Esophagus muscularis mucosa (tissue), 4 donors: ENCODE data around the gene EXOSC10. TPM values are rescaled to one million over a fixed set of nuclear protein-coding genes. Genes with fewer than 3 reads are reported as not detected.

ENCODE experiments used
- DNase-seq: peaks from one replicate; pipeline ENCODE4 v3.0.0-alpha.2; 2017; ENCODE audit errors: extremely low spot score
- H3K27ac ChIP-seq, 4 donors: fragments of 200-600 bp; sonication (generic); replicated peaks in 1 of 4; 1 replicate in 3 of 4; 2 replicates in 1 of 4; pipeline ENCODE4 v1.5.1; 2016 to 2019; ENCODE audit warnings: mild to moderate bottlenecking in 1 of 4
- H3K27me3 ChIP-seq, 4 donors: fragments of 200-600 bp; sonication (generic); one replicate each; pipeline versions ENCODE4 v1.5.1 to v1.6.0; 2016 to 2019
- H3K36me3 ChIP-seq, 4 donors: fragments of 200-600 bp; sonication (generic); one replicate each; pipeline ENCODE4 v1.5.1; 2016 to 2019
- H3K4me1 ChIP-seq, 4 donors: fragments of 200-600 bp; sonication (generic); one replicate each; pipeline ENCODE4 v1.5.1; 2016 to 2019
- H3K4me3 ChIP-seq, 4 donors: fragments of 200-600 bp; sonication (generic); 1 replicate in 2 of 4; 2 replicates in 2 of 4; pipeline ENCODE4 v1.5.1; 2016 to 2019; ENCODE audit warnings: mild to moderate bottlenecking in 4 of 4, moderate library complexity in 1 of 4
- H3K9me3 ChIP-seq, 4 donors: fragments of 200-600 bp; sonication (generic); 1 replicate in 3 of 4; 2 replicates in 1 of 4; pipeline ENCODE4 v1.5.1; 2016 to 2019
- EP300 ChIP-seq: sonication (generic); formaldehyde crosslinking; IDR thresholded peaks from one replicate; pipeline ENCODE4 v1.6.1; 2017; ENCODE audit warnings: antibody characterized with exemption
- POLR2A ChIP-seq: fragments of 450-650 bp; IDR thresholded peaks from one replicate; pipeline ENCODE4 v1.6.1; 2017; ENCODE audit warnings: antibody characterized with exemption, moderate library complexity, mild to moderate bottlenecking, low read depth
- POLR2AphosphoS5 ChIP-seq, 2 donors: sonication (generic); formaldehyde crosslinking; IDR thresholded peaks; one replicate each; pipeline ENCODE4 v1.6.1; 2017; ENCODE audit warnings: antibody characterized with exemption in 2 of 2
- WGBS: methylation state at CpG from one replicate; pipeline ENCODE4 v1.1.5; 2018; 5-methylcytosine and 5-hydroxymethylcytosine counted together
- intact Hi-C: fragments of 100-400 bp; cut with DNase I; formaldehyde crosslinking; loops from one replicate; pipeline ENCODE4 v1.15.1; 2023
- total RNA-seq, 4 donors: library from RNA; depleted of rRNA; stranded (reverse); fragments of >200 nt; gene quantifications; one replicate each; pipeline versions ENCODE4 v1.1.0 to v1.2.1, GENCODE V29; 2016
- TF ChIP-seq, protein P1 (sequence below), 3 experiments: fragments of 200-600 bp in 2 of 3; fragments of 450-650 bp in 1 of 3; sonication (generic) in 2 of 3; IDR thresholded peaks; one replicate each; pipeline ENCODE4 v1.5.1; 2017 to 2019; ENCODE audit warnings: antibody characterized with exemption in 3 of 3, mild to moderate bottlenecking in 2 of 3, moderate library complexity in 1 of 3

Gene EXOSC10
- total RNA-seq, 4 donors from 2014 or later: 33.2 to 49.4 (median 36.3) TPM

DNA sequence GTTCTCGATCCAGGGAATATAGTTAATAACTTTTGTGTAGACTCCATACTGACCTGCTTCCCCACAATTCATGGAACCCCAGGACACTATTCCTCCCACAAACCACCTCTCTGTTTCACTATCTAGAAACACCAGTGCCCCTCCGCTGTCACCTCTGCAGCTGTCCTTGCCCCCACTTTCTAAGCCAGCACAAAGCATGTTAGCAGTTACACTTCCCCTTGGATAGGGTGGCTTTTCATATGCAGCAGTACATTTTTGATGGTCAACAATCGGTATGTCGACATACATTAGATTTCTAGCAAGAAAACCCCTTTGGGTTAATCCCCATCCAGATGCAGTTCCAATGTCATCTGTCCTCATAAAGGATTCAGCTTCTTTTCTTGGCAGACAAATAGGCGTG is 72.8 kb downstream of the EXOSC10 start:
- no peak for DNase-seq
- intact Hi-C loops: no loop called here
- Histone ChIP-seq H3K36me3 (peaks cover 37 to 81% (median 70%) of the 10 kb centered on the region in 4 donors), H3K4me3 (no peak overlapping the region), H3K4me1 (peaks cover 0 to 3% (median 0%) of the 10 kb centered on the region in 4 donors), H3K9me3 (no peaks in the 10 kb centered on the region), H3K27ac (no peak overlapping the region), H3K27me3 (no peaks in the 10 kb centered on the region)
- 88% methylated on average over 5 of the region's 5 CpGs for WGBS
- TF ChIP-seq EP300 (no peak), POLR2AphosphoS5 (IDR thresholded peaks at IDR 0.05) (no peak), POLR2A (no peak)
- TF ChIP-seq, protein P1, sequence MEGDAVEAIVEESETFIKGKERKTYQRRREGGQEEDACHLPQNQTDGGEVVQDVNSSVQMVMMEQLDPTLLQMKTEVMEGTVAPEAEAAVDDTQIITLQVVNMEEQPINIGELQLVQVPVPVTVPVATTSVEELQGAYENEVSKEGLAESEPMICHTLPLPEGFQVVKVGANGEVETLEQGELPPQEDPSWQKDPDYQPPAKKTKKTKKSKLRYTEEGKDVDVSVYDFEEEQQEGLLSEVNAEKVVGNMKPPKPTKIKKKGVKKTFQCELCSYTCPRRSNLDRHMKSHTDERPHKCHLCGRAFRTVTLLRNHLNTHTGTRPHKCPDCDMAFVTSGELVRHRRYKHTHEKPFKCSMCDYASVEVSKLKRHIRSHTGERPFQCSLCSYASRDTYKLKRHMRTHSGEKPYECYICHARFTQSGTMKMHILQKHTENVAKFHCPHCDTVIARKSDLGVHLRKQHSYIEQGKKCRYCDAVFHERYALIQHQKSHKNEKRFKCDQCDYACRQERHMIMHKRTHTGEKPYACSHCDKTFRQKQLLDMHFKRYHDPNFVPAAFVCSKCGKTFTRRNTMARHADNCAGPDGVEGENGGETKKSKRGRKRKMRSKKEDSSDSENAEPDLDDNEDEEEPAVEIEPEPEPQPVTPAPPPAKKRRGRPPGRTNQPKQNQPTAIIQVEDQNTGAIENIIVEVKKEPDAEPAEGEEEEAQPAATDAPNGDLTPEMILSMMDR (IDR thresholded peaks at IDR 0.05): no peak

DNA sequence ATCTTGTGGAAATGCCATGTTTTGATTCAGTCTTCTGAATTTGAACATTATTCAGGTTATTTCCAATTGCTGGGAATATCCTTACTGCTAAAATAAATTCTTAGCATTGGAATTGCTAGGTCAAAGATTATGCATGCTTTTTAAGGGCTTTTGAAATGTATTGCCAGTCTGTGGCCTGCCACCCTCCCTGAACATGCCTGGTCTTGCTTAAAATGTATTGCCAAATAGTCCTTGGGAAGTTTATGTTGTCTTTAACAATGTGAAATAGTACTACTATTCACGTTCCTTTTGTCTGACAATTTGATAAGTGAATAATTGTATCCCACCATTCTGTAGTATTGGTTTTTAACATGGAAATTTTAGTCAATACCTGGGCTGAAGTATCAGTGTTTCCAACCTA is 73.6 kb downstream of the EXOSC10 start:
- Histone ChIP-seq H3K4me1 (peaks cover 0 to 3% (median 0%) of the 10 kb centered on the region in 4 donors), H3K27me3 (no peaks in the 10 kb centered on the region), H3K4me3 (no peak overlapping the region), H3K36me3 (peaks cover 46 to 90% (median 79%) of the 10 kb centered on the region in 4 donors), H3K9me3 (no peaks in the 10 kb centered on the region), H3K27ac (no peak overlapping the region)
- TF ChIP-seq EP300 (no peak), POLR2AphosphoS5 (IDR thresholded peaks at IDR 0.05) (no peak), POLR2A (no peak)
- TF ChIP-seq, protein P1 (IDR thresholded peaks at IDR 0.05): no peak
- no peak for DNase-seq
- 76% methylated on average over 1 of the region's 1 CpG for whole genome bisulfite sequencing
- intact Hi-C loops: no loop called here

DNA sequence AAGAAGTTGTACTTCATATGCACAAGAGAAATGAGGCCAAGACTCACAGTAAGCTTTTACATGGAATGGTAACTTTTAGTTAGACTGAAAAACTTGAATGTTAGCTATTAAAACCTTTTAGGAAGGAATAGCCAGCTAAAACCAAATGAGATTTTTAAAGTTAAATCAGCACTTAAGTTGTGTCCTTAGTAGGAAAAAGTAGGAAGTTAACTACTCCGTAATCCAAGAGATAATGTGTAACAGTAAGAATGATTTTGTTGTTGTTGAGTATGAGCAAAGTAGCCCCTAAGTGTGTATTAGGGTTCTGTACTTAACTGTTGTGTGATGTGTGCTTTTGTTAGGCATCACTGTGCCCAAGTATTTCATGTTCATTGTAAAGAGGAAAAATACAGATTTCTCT is 74.1 kb downstream of the EXOSC10 start:
- Histone ChIP-seq H3K9me3 (no peaks in the 10 kb centered on the region), H3K4me3 (no peak overlapping the region), H3K27ac (no peak overlapping the region), H3K27me3 (no peaks in the 10 kb centered on the region), H3K4me1 (peaks cover 0 to 3% (median 0%) of the 10 kb centered on the region in 4 donors), H3K36me3 (peaks cover 50 to 90% (median 80%) of the 10 kb centered on the region in 4 donors)
- intact Hi-C loops: no loop called here
- WGBS: 71% methylated on average over 1 of the region's 1 CpG
- no peak for DNase-seq
- TF ChIP-seq, protein P1 (IDR thresholded peaks at IDR 0.05): no peak
- no peak for TF ChIP-seq POLR2A
- TF ChIP-seq POLR2AphosphoS5 (IDR thresholded peaks at IDR 0.05): no peak
- no peak for TF ChIP-seq EP300

DNA sequence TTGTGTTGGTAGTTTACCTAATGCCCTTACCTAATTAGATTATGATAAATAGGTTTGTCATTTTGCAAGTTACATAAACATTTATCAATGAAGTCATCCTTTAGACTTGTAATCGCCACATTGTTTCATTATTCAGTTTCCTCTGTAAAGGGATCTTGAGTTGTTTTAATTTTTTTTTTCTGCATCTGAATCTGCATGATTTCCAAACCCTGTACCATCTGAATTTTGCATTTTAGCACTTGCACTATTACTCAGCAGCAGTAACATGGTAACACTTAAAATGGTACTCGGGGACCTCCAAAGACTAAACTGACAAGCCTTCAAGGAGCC is 74.8 kb downstream of the EXOSC10 start:
- WGBS: 71% methylated on average over 2 of the region's 2 CpGs
- intact Hi-C loops: no loop called here
- TF ChIP-seq, protein P1 (IDR thresholded peaks at IDR 0.05): no peak
- no peak for TF ChIP-seq POLR2AphosphoS5 (IDR thresholded peaks at IDR 0.05)
- no peak for TF ChIP-seq EP300
- TF ChIP-seq POLR2A: no peak
- DNase-seq: no peak
- Histone ChIP-seq H3K27ac (no peak overlapping the region), H3K4me3 (no peak overlapping the region), H3K4me1 (peaks cover 0 to 3% (median 0%) of the 10 kb centered on the region in 4 donors), H3K36me3 (peaks cover 58 to 90% (median 81%) of the 10 kb centered on the region in 4 donors), H3K27me3 (no peaks in the 10 kb centered on the region), H3K9me3 (no peaks in the 10 kb centered on the region)
